ENCODE measurements around the gene TGFA. TPM values are rescaled to one million over a fixed set of nuclear protein-coding genes. Genes with fewer than 3 reads are reported as not detected.

TGFA gene
- polyA plus RNA-seq, 1 donor (not counting 4 experiments of a cell fraction or from before 2014, with no cell fraction given): 51.7 TPM

- no peak overlapping the region for H3K27ac ChIP-seq (ENCODE audit: control insufficient read depth, insufficient read depth, low read length)
- FAIRE-seq (no peak), DNase-seq (ENCODE audit: low read depth, low spot score) (no peak)
- H2AFZ ChIP-seq (ENCODE audit: control insufficient read depth, low read length): no peak overlapping the region
- no peaks in the 10 kb centered on the region for H3K4me1 ChIP-seq (ENCODE audit: control insufficient read depth, extremely low read depth, insufficient read depth, low read length)
- peaks cover 2% of the 10 kb centered on the region for H3K9me1 ChIP-seq (ENCODE audit: control insufficient read depth, extremely low read depth, insufficient read depth, low read length)
- H4K20me1 ChIP-seq (ENCODE audit: control insufficient read depth, extremely low read depth, insufficient read depth, low read length): no peaks in the 10 kb centered on the region
- H3K9me3 ChIP-seq (ENCODE audit: control insufficient read depth, low read depth, low read length): no peaks in the 10 kb centered on the region
- dilution Hi-C loops (cut with MboI; ENCODE audit: extremely low pct_ligation_motif_present, low sequenced_read_pairs): loop anchor here (25.0 kb wide), 1 partner anchor 180 kb away; no protein-coding TSS in a partner anchor
- H3K4me3 ChIP-seq (ENCODE audit: control insufficient read depth in 2 of 3, extremely low read depth in 1 of 3, insufficient read depth in 2 of 3, low read depth in 1 of 3, low read length in 3 of 3): no peak overlapping the region
- no peaks in the 10 kb centered on the region for H3K27me3 ChIP-seq (ENCODE audit: control insufficient read depth, extremely low read depth, insufficient read depth, low read length)
- TF ChIP-seq CTCF (optimal IDR thresholded peaks at IDR 0.05 in 1 of 3, IDR thresholded peaks at IDR 0.05 in 1 of 3, conservative IDR thresholded peaks at IDR 0.05 in 1 of 3; ENCODE audit: extremely low read depth in 1 of 3, insufficient read depth in 2 of 3, low read length in 3 of 3): no peak
- no peak for TF ChIP-seq EZH2 (IDR thresholded peaks at IDR 0.05; ENCODE audit: low read length)
- peaks cover 20% of the 10 kb centered on the region for H3K79me2 ChIP-seq (ENCODE audit: control insufficient read depth, insufficient read depth, low read length)
- peaks cover 58 to 65% of the 10 kb centered on the region in 2 experiments for H3K36me3 ChIP-seq (ENCODE audit: control insufficient read depth in 2 of 2, extremely low read depth in 1 of 2, insufficient read depth in 2 of 2, low read length in 2 of 2)
- no peak overlapping the region for H3K9ac ChIP-seq (ENCODE audit: control insufficient read depth, extremely low read depth, insufficient read depth, low read length)
- no peak overlapping the region for H3K4me2 ChIP-seq (ENCODE audit: control insufficient read depth, extremely low read depth, insufficient read depth, low read depth, low read length)
These were observed 96.8 kb downstream of the TGFA start for GRCh38 chr2:70456585-70457495.

- DNase-seq (ENCODE audit: low read depth, low spot score) (no peak), FAIRE-seq (no peak)
- no peaks in the 10 kb centered on the region for H3K9me3 ChIP-seq (ENCODE audit: control insufficient read depth, low read depth, low read length)
- H3K79me2 ChIP-seq (ENCODE audit: control insufficient read depth, insufficient read depth, low read length): peaks cover 16% of the 10 kb centered on the region
- H3K9ac ChIP-seq (ENCODE audit: control insufficient read depth, extremely low read depth, insufficient read depth, low read length): no peak overlapping the region
- H3K4me3 ChIP-seq (ENCODE audit: control insufficient read depth in 2 of 3, extremely low read depth in 1 of 3, insufficient read depth in 2 of 3, low read depth in 1 of 3, low read length in 3 of 3): no peak overlapping the region
- no peaks in the 10 kb centered on the region for H3K27me3 ChIP-seq (ENCODE audit: control insufficient read depth, extremely low read depth, insufficient read depth, low read length)
- TF ChIP-seq EZH2 (IDR thresholded peaks at IDR 0.05; ENCODE audit: low read length) (no peak), CTCF (optimal IDR thresholded peaks at IDR 0.05 in 1 of 3, IDR thresholded peaks at IDR 0.05 in 1 of 3, conservative IDR thresholded peaks at IDR 0.05 in 1 of 3; ENCODE audit: extremely low read depth in 1 of 3, insufficient read depth in 2 of 3, low read length in 3 of 3) (no peak)
- H3K4me1 ChIP-seq (ENCODE audit: control insufficient read depth, extremely low read depth, insufficient read depth, low read length): no peaks in the 10 kb centered on the region
- H3K27ac ChIP-seq (ENCODE audit: control insufficient read depth, insufficient read depth, low read length): no peak overlapping the region
- no peak overlapping the region for H2AFZ ChIP-seq (ENCODE audit: control insufficient read depth, low read length)
- dilution Hi-C loops (cut with MboI; ENCODE audit: extremely low pct_ligation_motif_present, low sequenced_read_pairs): loop anchor here (25.0 kb wide), 1 partner anchor 182 kb away; no protein-coding TSS in a partner anchor
- no peaks in the 10 kb centered on the region for H4K20me1 ChIP-seq (ENCODE audit: control insufficient read depth, extremely low read depth, insufficient read depth, low read length)
- peaks cover 2% of the 10 kb centered on the region for H3K9me1 ChIP-seq (ENCODE audit: control insufficient read depth, extremely low read depth, insufficient read depth, low read length)
- peaks cover 61 to 78% of the 10 kb centered on the region in 2 experiments for H3K36me3 ChIP-seq (ENCODE audit: control insufficient read depth in 2 of 2, extremely low read depth in 1 of 2, insufficient read depth in 2 of 2, low read length in 2 of 2)
- H3K4me2 ChIP-seq (ENCODE audit: control insufficient read depth, extremely low read depth, insufficient read depth, low read depth, low read length): no peak overlapping the region
These were observed 98.6 kb downstream of the TGFA start for GRCh38 chr2:70454936-70455544.
